Activated CD4-positive, alpha-beta T cell treated with anti-CD3 and anti-CD28 coated beads for 24 hours (primary cell): ENCODE measurements around the gene KRTAP8-1.

Source experiments
- DNase-seq, 2 donors: peaks; one replicate each; pipeline ENCODE4 v3.0.0-alpha.2; 2020; ENCODE audit warnings: low read depth in 2 of 2

Gene KRTAP8-1

GRCh38 chr21:30813174-30813573 lies at the start of gene KRTAP8-1:
TSS of gene KRTAP8-1 (minus strand) at chr21:30813274. CDS start at chr21:30813220, 54 bp downstream.
- DNase-seq: no peak

- DNase-seq: no peak
Measured at GRCh38 chr21:30847627-30848500, 34.8 kb upstream of the KRTAP8-1 start.

GRCh38 chr21:30842990-30843389 lies 29.9 kb upstream of the KRTAP8-1 start:
- DNase-seq: no peak

- peak; percentile 4 to 7 for DNase-seq
Measured at GRCh38 chr21:30839304-30839703, 26.2 kb upstream of the KRTAP8-1 start.

- DNase-seq: no peak
Measured at GRCh38 chr21:30838536-30838935, 25.5 kb upstream of the KRTAP8-1 start.

GRCh38 chr21:30831194-30831765 lies 18.2 kb upstream of the KRTAP8-1 start:
- peak; percentile 4 to 23 for DNase-seq

GRCh38 chr21:30829659-30830058 lies 16.6 kb upstream of the KRTAP8-1 start, which contains the start of gene KRTAP7-1:
TSS of gene KRTAP7-1 (minus strand) at chr21:30829759. CDS start at chr21:30829698, 61 bp downstream.
- DNase-seq: no peak

GRCh38 chr21:30818837-30819610 lies 6.0 kb upstream of the KRTAP8-1 start:
- no peak for DNase-seq

GRCh38 chr21:30800605-30801004 lies 12.5 kb downstream of the KRTAP8-1 start:
- no peak for DNase-seq

GRCh38 chr21:30793581-30794314 lies 19.3 kb downstream of the KRTAP8-1 start:
- no peak for DNase-seq

- DNase-seq: no peak
Measured at GRCh38 chr21:30779249-30779648, 33.8 kb downstream of the KRTAP8-1 start.

GRCh38 chr21:30769724-30770431 lies 43.2 kb downstream of the KRTAP8-1 start:
- DNase-seq: no peak
